ENCODE data around the gene ITPRID2. TPM values are rescaled to one million over a fixed set of nuclear protein-coding genes. Genes with fewer than 3 reads are reported as not detected.
"Not testable (repeated sequence)": the region's sequence is repeated elsewhere in the genome, so short reads cannot be mapped to it uniquely, and the experiment has no call there.

The ITPRID2 gene
- total RNA-seq, 1 donor from 2014 or later: 31.4 TPM

DNA sequence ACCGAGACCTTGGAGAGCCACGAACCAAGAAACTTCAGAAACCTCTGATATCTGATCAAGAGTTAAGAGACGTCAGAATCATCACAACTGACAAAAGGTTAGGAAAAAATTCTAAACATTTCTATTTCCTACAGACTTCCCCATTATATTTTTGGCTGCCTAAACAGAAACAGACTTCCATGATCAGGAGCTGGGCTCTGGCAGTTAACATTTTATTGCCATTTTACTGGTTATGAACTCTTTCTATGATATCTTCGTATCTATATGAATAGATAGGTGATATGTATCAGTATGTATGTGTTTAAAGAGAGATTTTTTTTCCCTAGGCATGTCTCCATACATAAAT lies 63.0 kb downstream of the ITPRID2 start:
- DNase-seq (ENCODE audit: low spot score in 2 of 2): no peak
- no peak for FAIRE-seq

DNA sequence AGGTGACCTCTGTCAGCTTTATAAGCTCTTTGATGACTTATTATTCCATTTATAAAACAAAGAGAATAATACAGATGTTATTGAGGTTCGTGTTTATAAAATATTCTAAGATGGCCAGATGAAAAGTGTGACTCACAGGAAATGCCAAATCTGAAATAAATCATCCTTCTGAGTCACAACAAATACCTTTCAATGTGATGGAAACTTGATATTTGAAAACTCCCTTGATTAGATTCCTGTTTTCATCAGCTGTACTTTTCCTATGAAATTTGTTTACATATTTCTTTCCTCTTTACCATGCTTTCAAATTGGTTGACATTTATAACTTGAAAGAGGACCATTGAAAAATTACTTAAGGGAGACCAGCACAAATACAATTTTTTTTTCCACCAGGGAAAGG lies 63.5 kb downstream of the ITPRID2 start:
- FAIRE-seq: no peak
- no peak for DNase-seq (ENCODE audit: low spot score in 2 of 2)

DNA sequence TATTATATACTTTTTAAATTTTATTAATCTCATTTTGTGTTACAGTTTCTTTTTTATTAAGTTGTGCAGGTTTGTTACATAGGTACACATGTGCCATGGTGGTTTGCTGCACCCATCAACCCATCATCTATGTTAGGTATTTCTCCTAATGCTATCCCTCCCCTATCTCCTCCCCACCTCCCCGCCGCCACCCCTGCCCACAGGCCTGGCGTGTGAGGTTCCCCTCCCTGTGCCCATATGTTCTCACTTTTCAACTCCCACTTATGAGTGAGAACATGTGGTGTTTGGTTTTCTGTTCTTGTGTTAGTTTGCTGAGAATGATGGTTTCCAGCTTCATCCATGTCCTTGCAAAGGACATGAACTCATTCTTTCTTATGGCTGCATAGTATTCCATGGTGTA lies 64.3 kb downstream of the ITPRID2 start:
- not testable (repeated sequence) for FAIRE-seq; DNase-seq (ENCODE audit: low spot score in 2 of 2)

DNA sequence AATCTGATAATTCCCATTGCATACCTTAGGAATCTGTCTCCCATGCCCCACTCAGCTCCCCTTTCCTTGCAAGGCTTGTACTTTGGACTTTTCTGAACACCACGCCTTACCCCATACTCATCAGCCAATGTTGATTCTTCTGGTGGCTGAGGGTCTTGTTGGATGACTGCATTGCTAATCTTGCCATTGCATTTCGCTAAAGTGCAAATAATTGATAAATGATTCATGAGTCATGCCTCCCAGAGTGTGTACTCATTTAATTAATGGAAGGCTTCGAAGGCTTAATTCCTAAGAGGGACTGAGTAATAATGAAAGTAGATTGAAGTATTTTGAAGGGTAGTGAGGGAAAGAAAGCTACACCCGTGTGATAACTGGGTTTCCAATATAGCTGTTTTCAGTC lies 66.1 kb downstream of the ITPRID2 start:
- DNase-seq (ENCODE audit: low spot score in 2 of 2) (no peak), FAIRE-seq (no peak)

DNA sequence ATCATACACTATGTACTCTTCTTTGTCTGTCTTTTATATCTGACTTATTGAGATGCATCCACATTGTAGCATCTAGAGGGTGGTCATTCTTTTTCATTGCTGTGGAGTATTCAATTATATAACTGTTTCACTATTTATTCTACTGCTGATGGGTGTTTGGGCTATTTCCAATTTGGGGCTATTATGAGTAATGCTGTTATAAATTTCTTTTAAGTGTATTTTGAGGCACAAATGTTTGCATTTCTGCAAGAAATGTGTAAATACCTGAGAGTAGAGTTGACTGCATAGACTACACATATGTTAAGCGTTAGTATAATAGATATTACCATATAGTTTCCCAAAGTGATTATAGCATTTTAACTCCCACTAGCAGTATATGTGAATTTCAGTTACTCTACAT lies 67.2 kb downstream of the ITPRID2 start:
- no peak for DNase-seq (ENCODE audit: low spot score in 2 of 2)
- no peak for FAIRE-seq

DNA sequence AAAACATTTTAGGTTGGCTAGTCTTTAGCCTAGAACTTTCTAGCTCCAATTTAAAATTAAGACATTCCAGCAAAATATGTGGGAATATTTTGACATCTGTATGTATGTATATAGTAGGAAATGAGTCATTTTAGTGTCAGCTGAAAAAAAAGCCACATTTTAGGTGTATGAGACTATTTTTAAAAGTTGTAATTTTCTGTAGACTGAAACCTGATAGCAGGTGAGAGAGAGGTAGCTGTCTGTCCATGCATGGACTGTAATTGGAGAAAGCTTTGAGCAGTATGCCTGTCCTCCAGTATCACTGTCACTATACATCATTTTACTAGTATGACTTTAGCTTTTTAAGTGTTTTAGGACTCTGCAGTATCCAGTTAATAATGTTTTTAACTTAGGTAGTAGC lies 68.0 kb downstream of the ITPRID2 start:
- no peak for FAIRE-seq
- DNase-seq (ENCODE audit: low spot score in 2 of 2): no peak

DNA sequence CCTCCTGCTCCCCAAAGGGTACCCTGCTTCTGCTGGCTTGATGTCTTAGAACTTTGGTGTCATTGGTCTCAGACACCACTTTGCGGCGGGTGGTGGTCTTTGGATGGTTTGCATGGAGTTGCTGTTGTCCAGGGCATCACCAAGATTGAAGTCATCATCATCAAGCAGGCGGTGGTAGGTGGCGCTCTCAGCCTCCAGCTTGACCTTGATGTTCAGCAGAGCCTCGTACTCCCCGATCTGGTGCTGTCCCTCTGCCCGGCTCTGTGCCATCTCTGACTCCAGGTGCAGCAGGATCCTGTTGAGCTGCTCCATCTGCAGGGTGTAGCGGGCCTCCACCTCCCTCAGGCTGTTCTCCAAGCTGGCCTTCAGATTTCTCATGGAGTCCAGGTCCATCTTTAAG lies 69.6 kb downstream of the ITPRID2 start:
- not testable (repeated sequence) for DNase-seq (ENCODE audit: low spot score in 2 of 2); FAIRE-seq

DNA sequence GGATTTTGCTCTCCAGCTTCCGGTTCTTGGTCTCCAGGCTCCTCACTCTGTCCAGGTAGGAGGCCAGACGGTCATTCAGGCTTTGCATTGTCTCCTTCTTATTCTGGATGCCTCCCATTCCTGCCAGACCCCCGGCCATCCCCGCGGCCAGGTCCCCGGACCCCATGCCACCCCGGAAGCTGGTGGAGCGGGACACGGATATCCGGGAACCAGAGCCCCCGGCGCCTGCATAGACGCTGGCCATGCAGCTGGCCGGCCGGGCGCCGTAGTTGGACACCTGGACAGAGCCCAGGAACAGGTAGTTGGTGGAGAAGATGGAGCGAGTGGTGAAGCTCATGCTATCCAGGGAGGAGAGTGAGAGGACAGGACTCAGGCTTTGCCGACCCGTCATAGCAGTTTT lies 70.6 kb downstream of the ITPRID2 start:
- DNase-seq (ENCODE audit: low spot score in 2 of 2) (no peak), FAIRE-seq (no peak)

DNA sequence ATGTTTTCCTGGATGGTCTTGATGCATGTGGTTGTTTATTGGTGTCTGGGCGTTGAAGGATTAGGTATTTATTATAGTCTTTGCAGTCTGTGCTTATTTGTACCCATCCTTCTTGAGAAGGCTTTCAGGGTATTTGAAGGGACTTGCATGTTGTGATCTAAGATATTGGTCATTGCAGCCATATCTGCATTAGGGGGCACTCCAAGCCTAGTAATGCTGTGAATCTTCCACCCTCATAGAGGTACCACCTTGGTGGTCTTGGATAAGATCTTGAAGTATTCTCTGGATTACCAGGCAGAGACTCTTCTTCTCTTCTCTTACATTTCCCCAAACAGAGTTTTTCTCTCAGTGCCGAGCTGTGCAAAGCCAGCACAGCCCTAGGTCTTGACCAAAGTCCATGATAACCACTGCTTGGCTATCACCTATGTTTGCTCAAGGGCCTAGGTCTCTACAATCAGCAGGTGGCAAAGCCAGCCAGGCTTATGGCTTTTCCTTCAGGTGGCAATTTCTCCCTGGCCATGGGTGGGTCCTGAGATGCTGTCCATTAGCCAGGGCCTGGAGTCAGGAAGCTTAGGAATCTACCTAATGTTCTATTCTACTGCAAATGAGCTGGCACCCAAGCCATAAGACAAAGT lies 78.7 kb downstream of the ITPRID2 start:
- no peak for FAIRE-seq
- no peak for DNase-seq (ENCODE audit: low spot score in 2 of 2)

DNA sequence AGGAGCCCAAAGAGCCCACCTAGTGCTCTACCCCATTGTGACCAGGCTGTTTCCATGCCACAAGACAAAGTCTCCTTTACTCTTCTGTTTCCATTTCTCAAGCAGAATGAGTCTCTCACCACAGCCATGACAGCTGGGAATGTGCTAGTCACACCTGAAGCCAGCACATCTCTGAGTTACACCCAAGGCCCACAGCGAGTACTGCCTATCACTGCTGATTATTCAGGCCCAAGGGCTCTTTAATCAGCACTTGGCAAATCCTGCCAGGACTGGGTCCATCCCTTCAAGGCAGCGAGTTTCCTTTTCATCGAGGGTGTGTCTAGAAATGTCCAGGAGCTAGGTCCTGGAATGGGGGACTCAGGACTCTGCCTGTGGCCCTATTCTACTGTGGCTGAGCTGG lies 79.5 kb downstream of the ITPRID2 start:
- DNase-seq (ENCODE audit: low spot score in 2 of 2) (no peak), FAIRE-seq (no peak)

DNA sequence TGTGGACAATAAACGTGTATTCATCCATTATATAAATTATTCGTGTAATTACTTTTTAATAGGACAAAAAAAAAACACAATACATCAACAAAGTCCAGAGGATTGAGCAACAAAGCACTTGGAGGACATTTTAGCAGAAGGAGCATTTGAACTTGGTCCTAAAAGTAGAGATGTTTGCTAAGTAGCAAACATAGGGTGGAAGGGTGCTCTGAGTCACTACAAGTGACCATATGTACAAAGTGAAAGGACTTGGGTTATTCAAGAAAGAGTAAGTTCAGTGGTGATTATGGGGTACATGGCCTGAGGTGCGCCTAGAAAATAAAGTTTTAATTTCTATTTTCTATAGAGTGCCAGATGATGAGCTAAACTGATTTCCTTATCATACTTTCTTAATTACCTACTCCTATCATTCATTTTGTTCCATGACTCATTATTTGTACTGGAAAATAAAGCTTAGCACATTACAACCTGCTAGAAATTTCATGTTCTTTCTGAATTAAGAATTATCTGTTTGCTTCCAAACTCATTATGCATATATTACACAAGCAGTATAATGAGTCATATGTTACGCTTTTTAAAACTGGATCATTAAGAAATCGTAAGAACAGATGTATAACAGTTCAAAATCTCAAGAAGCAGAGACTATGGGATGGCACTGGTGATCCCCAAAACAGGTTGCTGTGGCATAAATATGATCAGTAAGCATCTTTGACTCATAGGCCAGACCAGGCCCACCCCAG lies 81.1 kb downstream of the ITPRID2 start:
- DNase-seq (ENCODE audit: low spot score in 2 of 2) (no peak), FAIRE-seq (no peak)

DNA sequence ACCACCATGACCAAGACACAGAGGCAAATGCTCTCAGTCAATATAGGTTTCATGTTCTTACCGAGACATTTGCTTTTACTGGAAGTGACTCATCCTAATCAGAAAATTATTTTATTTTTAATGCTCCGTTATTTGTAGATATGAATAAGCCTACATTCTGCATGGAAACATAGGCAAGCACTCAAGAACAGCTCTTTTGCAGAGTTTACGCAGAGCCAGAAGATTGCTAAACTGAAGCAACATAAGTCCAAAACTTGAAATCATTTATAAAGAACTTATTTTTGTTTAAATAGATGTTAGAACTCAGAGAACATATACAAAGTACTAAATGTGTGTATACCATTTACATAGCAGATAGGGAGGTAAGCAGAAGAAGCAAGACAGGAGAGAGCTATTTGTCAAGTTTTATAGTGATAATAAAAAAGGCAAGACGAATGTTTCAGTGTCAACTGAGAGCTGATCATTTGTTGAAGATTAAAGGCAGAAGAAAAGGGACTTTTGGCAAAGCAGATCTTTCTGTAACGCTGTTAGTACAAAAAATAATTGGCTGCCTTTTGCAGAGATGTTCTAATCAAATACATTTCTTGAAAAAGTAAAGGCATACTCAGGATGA lies 81.7 kb downstream of the ITPRID2 start:
- FAIRE-seq (no peak), DNase-seq (ENCODE audit: low spot score in 2 of 2) (no peak)

DNA sequence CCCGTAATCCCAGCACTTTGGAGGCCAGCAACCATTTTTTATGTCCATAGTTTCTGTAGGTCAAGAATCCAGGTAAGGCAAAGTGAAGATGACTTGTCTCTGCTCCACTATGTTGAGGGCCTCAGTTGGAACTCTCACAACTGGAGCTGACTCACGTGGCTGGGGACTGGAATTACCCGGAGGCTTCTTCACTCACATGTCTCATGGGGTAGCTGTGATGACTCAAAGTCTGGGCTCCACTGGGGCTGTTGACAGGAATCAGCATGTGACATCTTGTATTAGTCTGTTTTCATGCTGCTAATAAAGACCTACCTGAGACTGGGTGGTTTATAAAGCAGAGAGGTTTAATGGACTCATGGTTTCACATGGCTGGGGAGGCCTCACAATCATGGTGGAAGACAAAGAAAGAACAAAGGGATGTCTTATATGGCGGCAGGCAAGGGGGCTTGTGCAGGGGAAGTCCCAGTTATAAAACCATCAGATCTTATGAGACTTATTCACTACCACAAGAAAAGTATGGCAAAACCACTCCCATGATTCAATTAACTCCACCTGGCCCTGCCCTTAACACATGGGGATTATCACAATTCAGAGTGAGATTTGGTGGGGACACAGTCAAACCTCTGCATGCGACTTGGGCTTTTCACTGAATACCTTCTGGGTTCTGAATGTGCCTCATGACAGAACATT lies 86.3 kb downstream of the ITPRID2 start:
- FAIRE-seq (no peak), DNase-seq (ENCODE audit: low spot score in 2 of 2) (no peak)

DNA sequence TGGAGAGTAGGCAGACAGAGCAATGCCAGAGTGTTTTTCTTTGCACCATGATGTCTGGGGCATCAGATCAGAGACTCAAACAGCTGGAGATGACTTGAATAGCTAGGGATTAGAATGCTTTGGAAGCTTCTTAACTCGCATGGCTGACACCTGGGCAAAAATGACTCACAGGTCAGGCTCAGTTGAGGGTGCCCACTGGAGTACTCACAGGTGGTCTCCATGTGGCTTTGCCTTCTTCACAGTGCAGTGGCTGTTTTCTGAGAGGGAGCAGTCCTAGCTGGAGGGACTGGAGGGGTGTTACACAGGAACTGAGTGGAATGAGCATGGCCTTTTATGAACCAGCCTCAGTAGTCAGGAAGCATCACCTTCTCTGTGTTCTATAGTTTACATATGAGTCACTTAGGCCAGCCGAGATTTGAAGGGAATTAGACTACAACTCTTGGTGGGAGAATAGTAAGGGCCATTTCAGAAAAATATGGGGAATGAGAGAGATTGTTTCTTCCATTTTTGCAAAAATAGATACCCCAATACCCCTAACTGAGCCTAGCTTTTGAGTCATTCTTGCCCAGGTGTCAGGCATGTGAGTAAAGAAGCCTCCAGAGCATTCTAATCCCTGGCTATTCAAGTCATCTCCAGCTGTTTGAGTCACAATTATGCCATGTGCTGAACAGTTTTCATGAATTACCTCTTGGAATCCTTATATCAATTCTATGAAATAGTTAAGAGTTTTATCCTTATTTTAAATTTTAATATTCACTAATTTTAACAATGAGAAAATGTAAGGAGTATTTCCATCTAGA lies 87.0 kb downstream of the ITPRID2 start:
- no peak for FAIRE-seq
- DNase-seq (ENCODE audit: low spot score in 2 of 2): no peak

Other genes starting within 250 kb of the ITPRID2 start
- gene CERKL, start 234.6 kb upstream of the ITPRID2 start, total RNA-seq: 1.6 TPM
- gene NEUROD1, start 211.2 kb upstream of the ITPRID2 start, total RNA-seq: 4.9 TPM
- gene PPP1R1C, start 94.1 kb downstream of the ITPRID2 start, total RNA-seq: under 0.01 TPM

Data from frontal cortex (tissue), 4 donors.